C4-2B (cell line): ENCODE data around the gene SMG6.

Experiments
- ZFX ChIP-seq: fragments of 450-650 bp; IDR thresholded peaks from 2 replicates; pipeline ENCODE4 v1.6.1; 2017
- TF ChIP-seq, protein P1 (sequence below): fragments of 450-650 bp; conservative IDR thresholded peaks from 2 replicates; pipeline ENCODE4 v1.5.1; 2017; ENCODE audit warnings: mild to moderate bottlenecking

DNA sequence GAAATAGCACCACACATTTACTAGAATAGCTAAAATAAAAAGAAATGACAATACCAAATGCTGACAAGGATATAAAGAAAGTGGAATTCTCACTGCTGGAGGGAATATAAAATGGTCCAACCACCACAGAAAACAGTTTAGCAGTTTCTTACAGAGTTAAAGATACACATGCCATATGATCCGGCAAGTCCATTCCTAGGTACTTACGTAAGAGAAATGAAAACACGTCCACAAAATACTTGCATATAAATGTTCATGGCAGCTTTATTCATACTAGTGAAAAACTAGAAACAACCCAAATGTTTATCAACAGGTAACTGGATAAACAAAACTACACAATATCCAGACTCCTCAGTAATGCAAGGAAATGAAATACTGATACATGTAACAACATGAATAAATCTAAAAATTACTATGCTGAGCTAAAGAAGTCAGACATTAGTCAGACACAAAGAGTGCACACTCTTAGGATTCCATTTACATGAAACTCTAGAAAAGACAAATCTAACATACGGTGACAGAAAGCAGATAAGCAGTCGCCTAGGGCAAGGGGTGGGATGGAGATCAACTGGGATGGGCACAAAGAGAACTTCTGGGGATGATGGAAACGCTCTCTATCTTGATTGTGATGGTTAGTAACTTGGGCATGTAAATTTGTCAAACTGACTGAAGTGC is 76.4 kb downstream of the SMG6 start:
- TF ChIP-seq, protein P1, sequence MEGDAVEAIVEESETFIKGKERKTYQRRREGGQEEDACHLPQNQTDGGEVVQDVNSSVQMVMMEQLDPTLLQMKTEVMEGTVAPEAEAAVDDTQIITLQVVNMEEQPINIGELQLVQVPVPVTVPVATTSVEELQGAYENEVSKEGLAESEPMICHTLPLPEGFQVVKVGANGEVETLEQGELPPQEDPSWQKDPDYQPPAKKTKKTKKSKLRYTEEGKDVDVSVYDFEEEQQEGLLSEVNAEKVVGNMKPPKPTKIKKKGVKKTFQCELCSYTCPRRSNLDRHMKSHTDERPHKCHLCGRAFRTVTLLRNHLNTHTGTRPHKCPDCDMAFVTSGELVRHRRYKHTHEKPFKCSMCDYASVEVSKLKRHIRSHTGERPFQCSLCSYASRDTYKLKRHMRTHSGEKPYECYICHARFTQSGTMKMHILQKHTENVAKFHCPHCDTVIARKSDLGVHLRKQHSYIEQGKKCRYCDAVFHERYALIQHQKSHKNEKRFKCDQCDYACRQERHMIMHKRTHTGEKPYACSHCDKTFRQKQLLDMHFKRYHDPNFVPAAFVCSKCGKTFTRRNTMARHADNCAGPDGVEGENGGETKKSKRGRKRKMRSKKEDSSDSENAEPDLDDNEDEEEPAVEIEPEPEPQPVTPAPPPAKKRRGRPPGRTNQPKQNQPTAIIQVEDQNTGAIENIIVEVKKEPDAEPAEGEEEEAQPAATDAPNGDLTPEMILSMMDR = no peak
- TF ChIP-seq ZFX = no peak
